Measurements from ENCODE around the gene SORCS2.

GRCh38 chr4:7481227-7481626 is 288.9 kb downstream of the SORCS2 start:
- TF ChIP-seq EZH2 (IDR thresholded peaks at IDR 0.05) (no peak), POLR2AphosphoS5 (IDR thresholded peaks at IDR 0.05; ENCODE audit: borderline replicate concordance, low read depth, low read length) (no peak), FOXP2 (optimal IDR thresholded peaks at IDR 0.05; ENCODE audit: control extremely low read depth, extremely low read length, insufficient read depth) (no peak)

Measured in SK-N-MC (cell line).